Measurements from ENCODE around the gene MYO15B.

DNA sequence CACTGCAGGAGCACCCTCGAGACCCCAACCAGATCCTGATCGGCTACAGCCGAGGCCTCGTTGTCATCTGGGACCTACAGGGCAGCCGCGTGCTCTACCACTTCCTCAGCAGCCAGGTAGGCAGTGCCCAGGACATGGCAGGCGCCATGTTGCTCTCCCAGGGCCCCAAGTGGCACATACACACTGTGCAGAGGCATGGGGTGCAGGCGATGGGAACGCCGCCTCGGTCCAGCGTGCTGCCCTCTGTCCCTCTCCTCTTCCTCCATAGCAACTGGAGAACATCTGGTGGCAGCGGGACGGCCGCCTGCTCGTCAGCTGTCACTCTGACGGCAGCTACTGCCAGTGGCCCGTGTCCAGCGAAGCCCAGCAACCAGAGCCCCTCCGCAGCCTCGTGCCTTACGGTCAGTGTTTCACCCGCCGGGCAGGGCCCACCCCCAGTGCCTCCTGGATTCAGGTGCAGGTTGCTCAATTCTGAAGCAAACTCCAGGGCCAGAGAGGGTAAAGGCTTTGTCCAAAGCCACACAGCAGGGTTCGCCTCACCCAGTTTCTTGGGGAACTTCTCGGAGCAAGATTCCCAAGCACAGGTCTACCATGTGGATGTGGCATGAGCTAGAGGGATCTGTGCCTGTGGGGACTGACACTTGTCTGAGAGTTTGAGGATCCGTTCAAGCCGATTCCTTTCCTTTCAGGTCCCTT is 24.4 kb upstream of the MYO15B start:
- TF ChIP-seq, protein P1, sequence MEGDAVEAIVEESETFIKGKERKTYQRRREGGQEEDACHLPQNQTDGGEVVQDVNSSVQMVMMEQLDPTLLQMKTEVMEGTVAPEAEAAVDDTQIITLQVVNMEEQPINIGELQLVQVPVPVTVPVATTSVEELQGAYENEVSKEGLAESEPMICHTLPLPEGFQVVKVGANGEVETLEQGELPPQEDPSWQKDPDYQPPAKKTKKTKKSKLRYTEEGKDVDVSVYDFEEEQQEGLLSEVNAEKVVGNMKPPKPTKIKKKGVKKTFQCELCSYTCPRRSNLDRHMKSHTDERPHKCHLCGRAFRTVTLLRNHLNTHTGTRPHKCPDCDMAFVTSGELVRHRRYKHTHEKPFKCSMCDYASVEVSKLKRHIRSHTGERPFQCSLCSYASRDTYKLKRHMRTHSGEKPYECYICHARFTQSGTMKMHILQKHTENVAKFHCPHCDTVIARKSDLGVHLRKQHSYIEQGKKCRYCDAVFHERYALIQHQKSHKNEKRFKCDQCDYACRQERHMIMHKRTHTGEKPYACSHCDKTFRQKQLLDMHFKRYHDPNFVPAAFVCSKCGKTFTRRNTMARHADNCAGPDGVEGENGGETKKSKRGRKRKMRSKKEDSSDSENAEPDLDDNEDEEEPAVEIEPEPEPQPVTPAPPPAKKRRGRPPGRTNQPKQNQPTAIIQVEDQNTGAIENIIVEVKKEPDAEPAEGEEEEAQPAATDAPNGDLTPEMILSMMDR (conservative IDR thresholded peaks at IDR 0.05; ENCODE audit: low read length): no peak
- TF ChIP-seq EZH2phosphoT487 (IDR thresholded peaks at IDR 0.05; ENCODE audit: borderline replicate concordance): no peak
